Left hindlimb (tissue), 1 donor: ENCODE data around the gene ORMDL2.

Source experiments
- DNase-seq: peaks from one replicate; pipeline ENCODE4 v3.0.0-alpha.2; 2018

Gene ORMDL2, protein sequence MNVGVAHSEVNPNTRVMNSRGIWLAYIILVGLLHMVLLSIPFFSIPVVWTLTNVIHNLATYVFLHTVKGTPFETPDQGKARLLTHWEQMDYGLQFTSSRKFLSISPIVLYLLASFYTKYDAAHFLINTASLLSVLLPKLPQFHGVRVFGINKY

DNA sequence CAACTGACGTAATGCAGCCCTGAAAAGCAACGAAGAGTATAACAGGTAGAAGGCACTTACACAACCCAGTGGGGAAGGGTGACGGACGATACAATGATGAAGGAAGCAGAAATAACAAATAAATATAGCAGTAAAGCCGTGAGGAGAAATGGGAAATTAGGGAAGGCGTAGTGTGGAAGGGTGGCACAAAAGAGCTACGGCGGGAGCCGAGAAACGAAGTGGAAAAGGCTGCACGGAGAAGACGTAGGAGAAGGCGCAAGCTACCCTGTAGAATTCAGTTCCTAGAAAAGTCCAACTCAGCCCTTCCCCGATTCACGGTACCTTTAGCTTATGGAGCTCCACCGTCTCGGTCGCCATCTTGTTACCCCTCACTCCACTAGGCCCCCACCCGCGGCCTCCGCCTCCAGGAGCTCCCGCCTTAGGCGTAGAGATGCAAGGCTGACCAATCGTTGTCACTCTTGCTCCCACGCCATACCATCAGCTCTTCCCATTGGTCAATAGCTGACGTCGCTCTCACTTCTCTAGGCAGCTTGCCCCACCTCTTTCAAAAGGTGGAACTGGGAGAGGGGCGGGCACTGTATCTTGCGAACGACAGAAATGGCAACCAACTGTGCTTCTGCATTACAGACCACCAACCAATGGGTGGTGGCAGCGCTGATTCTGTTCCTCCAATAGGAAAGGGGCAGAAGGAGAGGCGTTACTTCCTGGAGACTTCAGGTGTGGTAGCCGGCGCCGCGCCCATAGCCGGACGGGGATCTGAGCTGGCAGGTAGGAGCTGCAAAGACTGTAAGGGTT, at the start of gene ORMDL2, which contains the start of gene SARNP:
Gene ORMDL2 (plus strand): TSS at position 697 of the 795 bp plus-strand sequence. CDS start 959 bp downstream, outside the sequence.
Gene SARNP (minus strand): TSS at position 380 of the 795 bp plus-strand sequence. CDS start 23 bp downstream, at position 357.
- DNase-seq, result peak; percentile 99

DNA sequence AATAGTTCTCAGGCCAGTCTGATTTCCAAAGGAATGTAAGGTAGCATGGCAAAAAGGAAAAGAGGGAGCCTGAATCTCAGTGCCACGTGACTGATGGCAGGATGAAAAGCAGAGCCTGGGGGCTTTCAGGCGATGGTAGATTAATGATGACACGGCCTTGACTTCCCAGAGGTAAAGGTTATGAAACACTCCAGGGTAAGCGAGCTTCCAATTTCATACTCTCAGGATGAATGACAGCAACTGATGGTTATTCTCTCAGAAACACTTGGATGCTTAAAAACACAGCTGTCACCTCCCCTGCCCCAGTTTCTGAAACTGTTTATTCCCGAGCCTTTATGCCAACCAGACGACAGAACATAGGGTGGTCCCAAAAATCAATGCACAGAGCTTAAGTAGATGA, 46.1 kb upstream of the ORMDL2 start:
- no peak for DNase-seq

DNA sequence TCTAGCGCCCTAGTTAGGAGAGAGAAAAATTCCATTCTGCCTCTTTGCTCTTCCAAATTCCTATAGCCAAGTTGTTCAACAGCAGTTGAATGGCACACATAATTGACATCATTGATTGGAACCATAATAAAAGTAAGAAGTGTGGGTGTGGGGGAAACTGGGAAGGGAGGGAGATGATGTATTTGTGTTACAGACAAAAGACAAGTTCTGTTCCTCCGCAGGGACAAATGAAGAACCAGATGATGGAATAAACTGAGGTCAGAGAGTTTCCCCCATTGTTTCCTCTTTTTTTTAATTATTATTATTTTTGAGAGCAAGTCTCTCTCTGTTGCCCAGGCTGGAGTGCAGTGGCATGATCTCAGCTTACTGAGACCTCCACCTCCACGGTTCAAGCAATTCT, 40.0 kb upstream of the ORMDL2 start:
- DNase-seq, result no peak

DNA sequence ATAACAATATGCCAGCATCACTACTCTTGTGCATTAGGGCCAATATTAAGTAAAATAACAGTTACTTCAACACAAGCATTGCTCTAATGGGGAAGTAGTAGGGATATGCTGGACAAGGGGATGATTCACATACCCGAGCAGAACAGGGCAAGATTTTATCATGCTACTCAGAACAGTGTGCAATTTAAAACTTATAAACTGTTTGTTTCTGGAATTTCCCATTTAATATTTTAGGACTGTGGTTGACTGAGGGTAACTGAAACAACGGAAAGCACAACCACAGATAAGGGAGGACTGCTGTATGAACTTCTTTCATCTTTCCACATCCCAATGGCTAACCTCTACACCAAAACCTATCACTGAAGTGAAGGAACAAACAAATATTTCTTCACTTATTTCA, 37.2 kb upstream of the ORMDL2 start:
- DNase-seq, result no peak

DNA sequence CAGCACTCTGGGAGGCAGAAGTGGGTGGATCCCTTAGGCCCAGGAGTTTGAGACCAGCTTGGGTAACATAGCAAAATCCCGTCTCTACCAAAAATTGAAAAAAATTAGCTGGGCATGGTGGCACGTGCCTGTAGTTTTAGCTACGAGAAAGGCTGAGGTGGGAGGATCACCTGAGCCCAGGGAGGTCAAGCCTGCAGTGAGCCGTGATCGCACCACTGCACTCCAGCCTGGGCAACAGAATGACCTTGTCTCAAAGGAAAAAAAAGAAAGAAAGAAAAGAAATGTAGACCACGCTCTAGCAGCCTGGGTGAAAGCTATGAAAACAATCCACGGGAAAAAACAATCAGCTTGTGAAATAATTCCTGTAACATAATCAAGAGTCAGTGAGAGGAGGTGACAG, 29.3 kb upstream of the ORMDL2 start:
- no peak for DNase-seq

DNA sequence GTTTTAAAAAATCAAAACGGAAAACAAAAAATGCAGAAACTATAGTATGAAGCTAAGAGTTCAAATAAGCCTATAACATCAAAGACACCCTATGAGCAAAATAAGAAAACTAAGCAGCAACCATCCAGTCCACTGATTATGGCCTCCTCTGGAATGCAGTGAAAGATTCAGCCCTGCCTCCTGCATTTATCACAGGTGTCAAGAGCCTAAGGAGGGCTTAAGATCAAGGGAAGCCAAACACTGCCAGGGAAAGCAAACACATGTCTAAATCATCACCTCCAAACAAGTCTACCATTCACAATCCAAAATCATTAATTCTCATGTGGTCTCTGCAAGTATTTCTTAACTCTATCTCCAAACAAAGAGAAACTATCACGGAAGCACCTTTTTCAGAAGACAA, 28.7 kb upstream of the ORMDL2 start:
- no peak for DNase-seq

DNA sequence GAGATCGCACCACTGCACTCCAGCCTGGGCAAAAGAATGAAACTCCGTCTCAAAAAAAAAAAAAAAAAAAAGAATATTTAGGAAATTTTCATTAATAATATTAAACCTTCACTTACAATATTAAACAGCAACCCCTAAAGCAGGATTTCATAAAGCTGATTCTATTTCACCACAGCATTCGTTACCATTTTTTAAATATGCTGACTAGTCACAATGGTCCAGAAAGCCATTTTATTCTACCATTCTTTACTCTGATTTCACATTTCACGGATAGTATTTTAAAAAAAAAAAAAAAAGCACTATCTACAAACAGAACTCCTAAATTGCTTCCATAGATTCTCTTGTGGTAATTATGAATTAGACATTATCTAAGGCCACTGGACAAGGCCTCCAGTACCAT, 27.9 kb upstream of the ORMDL2 start:
- no peak for DNase-seq

DNA sequence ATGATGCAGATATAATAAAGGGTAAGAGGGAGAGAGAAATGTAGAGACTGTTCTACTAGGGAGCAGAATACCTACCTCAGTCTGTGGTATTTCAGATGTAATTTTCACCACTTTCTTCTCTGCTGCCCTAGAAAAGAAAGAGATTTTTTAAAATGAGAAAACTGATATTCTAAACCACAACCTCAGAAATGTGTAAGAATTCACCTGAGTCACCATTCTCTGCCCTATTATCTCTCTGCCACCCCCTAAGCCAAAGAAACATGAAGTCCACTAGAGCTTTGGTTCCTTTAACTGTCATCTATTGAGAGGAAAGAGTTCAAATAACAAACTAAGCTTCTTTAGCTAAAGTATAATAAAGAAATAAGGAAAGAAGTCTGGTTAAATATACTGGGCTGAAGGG, 21.9 kb upstream of the ORMDL2 start:
- no peak for DNase-seq

DNA sequence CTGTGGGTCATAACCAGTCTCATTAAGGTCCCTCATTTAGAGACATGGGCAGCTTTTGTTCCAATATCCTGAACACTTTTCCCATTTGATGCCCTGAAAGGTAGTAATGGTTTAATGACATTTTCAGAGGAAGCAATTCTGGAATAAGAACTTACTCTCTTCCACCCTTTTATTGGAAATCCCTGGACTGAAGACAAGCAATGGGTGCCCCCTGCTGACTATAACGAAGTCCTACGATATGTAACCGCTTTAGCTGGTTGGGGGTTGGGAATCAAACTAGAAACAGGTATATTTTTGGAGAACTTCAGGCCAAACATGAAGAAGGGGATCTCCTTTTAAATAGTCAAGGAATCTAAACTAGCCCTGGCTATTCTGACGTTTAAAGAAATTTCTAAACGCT, 20.8 kb upstream of the ORMDL2 start:
- DNase-seq, result peak; percentile 36

DNA sequence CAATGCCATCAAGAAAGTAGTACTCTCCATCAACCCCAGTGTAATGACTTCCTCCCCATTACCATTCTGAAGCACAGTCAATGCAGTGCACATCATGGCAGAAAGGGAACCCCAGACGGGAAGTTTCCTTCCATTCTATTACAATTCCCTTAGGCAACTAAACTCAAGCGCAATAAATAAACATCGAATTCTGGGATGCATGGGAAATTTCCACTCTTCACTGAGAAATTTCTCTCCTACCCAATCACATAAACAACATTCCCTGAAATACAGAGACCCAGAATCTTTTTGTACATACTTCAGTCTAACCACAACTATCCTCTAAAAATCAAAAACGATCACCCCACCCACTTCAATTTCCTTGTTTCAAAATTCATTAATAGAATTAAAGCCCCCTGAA, 20.3 kb upstream of the ORMDL2 start:
- no peak for DNase-seq

DNA sequence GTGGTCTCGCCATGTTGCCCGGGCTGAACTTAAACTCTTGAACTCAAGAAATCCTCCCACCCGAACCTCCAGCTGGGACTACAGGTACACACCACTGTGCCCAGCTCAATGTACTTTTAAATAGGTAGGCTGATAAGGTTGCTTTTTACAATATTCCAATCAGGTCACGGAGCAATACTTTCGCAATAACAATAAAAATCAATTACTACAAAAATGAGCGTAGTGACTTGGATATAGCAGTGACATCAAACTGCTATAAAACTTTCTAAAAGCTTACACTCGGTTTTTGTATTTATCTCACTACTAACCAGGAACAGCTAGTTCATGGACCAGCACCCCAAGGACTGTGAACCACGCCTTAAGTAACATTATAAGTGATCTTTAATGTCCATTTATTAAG, 10.9 kb upstream of the ORMDL2 start:
- DNase-seq, result no peak

DNA sequence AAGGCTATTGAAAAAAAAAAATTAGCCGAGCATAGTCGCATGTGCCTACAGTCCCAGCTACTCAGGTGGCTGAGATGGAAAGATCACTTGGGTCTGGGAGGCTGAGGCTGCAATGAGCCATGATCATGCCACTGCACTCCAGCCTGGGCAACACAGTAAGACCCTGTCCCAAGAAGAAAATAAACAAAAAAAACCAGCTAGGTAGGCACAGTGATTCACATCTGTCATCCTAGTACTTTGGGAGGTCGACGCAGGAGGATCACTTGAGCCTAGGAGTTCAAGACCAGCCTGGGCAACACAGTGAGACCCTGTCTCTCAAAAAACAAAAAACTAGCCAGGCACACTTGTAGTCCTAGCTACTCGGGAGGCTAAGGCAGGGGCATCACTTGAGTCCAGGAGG, 8.6 kb upstream of the ORMDL2 start:
- DNase-seq, result no peak

DNA sequence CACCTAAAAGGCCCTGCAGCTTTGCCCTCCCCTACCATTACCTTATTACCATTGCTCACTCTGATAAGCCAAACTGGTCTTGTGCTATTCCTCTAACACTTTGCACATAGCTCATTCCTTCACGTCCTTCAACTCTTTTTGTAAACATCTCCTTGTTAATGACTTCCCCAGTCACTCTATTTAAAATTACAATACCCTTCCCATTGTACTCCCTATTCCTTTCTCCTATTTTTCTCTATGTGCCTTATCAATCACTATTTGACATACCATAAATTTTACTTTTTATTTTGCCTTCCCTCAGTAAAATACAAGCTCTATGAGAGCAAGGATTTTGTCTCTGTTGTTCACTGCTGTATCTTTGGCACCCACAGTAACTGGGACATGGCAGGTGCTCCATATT, 5.8 kb upstream of the ORMDL2 start:
- DNase-seq, result no peak

DNA sequence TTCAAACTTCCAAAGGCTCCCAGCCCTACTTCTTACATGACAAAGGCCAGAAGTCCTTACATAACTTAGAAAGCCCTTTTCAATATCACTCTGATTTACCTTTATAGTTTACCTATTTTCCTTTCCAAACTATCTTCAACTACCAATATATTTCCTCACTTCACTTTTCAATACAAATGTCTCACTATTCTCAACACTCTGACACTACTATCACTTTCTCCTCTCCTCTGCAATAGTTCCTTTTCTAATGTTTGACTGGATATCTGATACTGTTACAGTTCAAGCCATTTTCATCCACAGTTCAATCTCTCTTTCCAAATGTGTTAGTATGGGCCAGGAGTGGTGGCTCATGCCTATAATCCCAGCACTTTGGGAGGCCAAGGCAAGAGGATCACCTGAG, 3.6 kb upstream of the ORMDL2 start:
- no peak for DNase-seq

DNA sequence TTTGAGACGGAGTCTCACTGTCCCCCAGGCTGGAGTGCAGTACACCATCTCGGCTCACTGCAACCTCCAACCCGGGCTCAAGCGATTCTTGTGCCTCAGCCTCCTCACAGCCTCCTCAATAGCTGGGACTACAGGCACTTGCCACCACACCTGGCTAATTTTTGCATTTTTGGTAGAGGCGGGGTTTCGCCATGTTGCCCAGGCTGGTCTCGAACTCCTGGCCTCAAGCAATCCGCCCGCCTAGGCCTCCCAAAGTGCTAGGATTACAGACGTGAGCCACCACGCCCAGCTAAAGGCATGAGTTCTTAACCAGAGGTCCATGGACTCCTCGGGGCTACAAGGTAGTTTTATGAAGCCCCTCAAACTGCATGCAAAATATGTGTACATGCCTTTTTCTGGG, 2.4 kb upstream of the ORMDL2 start:
- no peak for DNase-seq

DNA sequence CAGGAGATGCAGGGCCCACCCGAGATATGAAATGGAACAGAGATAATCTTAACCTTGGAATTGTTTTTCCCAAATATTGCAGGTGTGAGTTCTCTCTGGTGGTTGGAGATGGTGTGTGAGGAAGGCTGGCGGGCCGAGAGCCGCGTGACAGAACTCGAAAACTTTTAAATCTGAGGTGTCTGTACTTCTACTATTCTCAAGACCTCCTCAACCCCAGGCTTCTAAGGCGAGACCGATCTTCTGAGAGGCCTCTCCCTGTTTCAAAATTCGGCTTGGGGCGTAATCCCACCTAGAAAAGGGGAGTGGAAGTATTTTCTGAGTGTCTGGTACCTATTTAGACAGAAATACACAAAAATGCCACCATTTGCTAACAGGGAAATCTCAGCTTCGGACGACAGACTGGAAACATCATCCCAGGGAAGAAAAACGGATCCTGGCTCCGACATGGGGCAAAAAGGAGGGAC, 928 bp upstream of the ORMDL2 start:
- DNase-seq, result no peak

DNA sequence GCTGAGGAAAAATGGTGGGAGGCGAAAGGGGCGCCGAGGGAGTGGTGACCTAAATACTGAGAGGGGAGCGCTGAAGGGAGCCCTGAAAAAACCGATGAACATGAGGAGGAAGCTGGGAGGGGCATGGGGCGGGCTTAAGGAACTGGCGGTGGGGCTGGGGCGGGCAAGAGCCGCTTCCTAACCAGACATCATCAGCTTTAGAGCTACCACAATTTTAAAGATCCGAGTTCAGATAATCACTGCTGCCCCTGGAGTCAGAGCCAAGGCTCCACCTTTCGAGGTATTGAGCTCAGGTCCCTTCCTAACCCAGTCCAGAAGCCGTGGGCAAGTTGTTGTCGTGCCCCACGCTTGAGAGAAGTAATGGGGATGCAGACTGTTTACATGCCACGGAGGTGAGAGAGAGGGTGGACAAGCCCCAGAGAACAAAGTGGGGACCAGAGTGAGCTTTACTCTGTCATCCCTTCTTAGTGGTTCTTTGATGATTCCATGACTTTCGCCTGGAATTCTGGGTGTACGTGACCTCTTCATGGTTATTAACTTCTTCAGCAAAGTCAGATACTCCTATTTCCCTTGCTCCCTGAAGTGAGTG, 393 bp downstream of the ORMDL2 start:
- no peak for DNase-seq

DNA sequence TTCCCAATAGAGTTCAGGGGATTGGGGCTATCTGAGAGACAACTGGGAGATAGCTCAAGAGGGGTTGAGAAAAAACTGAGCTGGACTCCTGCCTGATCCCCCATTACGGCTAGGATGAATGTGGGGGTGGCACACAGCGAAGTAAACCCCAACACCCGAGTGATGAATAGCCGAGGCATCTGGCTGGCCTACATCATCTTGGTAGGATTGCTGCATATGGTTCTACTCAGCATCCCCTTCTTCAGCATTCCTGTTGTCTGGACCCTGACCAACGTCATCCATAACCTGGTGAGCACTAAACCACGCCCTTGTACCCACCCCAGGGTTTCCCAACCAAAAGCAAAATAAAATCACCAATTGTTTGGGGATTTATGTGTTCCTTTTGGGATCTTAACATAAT, 1.0 kb downstream of the ORMDL2 start:
- no peak for DNase-seq

DNA sequence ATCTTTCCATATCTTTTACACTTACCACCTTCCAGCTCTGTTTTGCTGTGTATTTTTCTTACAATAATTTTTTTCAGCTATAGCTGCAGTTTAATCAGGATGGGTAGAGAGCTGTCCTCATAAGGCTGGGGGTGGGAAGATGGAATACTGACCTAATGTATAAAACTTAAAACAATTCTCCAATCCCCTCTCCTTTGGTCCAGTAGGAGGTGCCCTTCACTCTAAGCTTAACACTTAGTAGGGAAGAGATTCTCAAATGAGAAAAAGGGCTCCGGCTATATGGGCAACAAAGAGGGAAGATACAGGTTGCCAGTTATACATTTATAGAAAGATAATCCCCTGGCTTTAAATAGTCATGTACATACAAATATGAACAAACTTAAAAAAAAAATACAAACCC, 2.8 kb downstream of the ORMDL2 start:
- no peak for DNase-seq

DNA sequence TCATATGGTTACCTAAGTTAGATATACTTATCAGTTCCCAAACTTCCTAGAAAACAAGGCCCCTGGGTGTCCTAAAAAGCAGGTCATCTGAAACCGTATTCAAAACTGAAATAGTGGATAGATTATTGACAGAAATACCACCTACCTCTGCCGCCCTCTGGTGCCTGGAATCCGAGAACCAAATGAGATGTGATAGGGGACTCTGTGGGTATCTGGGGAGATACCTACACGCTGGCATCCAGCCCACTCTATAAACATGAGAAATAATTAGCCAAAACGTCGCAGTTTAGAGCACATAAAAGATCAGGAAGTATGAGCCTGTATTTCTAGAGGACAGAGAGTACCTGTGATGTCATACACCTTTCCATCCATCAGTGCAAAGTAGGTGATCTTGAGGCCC, 4.4 kb downstream of the ORMDL2 start:
- no peak for DNase-seq

DNA sequence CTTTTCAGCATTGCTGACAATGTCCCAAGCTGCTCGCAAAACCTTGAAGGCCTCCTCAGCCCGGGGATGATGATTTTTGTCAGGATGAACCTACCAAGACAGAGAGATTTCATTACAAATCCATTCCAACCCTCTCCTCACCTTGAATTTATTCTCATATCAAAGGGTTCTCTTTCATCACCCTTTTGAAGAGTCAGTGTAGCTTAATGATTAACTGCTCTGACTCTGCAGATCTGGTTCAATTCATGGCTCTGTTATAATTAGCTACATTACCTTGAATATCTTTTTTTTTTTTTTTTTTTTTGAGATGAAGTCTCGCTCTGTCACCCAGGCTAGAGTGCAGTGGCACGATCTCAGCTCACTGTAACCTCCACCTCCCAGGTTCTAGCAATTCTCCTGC, 5.6 kb downstream of the ORMDL2 start:
- no peak for DNase-seq

DNA sequence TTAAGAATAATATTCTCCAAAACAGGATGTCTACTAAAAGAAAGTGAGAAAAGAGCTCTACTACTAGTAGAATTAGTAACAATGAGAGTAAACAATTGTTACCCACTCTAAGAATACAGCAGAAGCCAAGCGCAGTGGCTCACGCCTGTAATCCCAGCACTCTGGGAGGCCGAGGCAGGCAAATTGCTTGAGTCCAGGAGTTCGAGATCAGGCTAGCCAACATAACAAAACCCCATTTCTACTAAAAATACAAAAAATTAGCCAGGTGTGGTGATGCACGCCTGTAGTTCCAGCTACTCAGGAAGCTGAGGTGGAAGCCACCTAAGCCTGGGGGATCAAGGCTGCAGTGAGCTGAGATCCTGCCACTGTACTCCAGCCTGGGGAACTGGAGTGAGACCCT, 6.9 kb downstream of the ORMDL2 start:
- no peak for DNase-seq

DNA sequence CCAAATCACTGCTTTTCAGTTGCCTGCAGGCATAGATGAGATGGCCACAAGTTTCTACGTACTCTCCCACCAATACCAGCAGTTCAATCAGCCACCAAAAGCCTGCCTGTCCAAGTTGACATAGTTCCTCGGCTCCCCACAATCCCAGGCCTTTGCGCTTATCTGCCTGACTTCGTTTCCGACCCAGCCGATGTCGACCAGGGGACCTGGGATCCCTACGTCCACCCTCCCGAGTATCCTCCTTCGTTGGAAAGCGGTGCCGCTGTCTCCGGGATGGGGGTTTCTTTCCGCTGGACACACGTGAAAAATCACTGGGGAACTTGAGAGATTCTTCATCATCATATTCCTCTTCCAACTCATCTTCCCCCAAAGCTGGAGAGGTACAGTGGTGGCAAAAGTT, 10.0 kb downstream of the ORMDL2 start:
- no peak for DNase-seq

DNA sequence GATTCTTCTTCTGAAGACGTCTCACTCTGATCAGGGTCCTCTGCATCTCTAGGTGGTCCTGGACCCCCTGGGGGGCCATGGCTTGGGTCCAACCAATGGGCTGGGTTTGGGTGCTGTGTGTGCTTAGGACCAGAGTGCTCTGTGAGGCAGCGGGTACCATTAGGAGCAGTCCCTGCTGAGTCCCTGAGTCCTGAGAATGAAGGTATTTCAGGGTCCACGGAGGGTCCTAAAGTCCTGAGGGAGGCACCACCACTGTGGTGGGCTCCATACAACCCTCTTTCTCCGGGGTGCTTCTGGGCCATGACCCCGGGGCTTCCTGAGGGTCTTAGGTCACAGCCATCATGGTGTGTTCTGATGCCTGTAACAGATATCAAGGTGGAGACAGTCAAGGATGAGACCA, 10.5 kb downstream of the ORMDL2 start:
- no peak for DNase-seq
